ENCODE results near the gene TRMT11. TPM values are rescaled to one million over a fixed set of nuclear protein-coding genes. Genes with fewer than 3 reads are reported as not detected.

The TRMT11 gene
- total and polyA plus RNA-seq, 9 donors: 10.7 to 29.9 (median 23.9) TPM

DNA sequence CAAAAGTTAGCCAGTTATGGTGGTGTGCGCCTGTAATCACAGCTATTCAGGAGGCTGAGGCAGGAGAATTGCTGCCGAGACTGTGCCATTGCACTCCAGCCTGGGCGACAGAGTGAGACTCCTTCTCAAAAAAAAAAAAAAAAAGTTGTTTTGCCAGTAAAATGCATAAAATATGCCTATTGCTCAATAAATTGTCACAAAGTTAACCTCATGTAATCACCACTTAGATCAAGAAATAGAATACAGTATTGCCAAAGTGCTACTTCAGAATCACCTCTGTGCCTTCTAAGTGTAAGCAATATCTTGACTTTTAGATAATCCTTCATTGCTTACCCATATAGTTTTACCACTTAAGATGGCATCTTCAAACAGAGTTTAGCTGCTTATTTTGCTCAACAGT, 80.7 kb downstream of the TRMT11 start:
- H3K4me1 ChIP-seq (ENCODE audit: insufficient read depth): peaks cover 1% of the 10 kb centered on the region
- TF ChIP-seq EP300 (IDR thresholded peaks at IDR 0.05) (no peak), CTCF (IDR thresholded peaks at IDR 0.05) (no peak)
- H3K9me3 ChIP-seq: no peaks in the 10 kb centered on the region
- no peaks in the 10 kb centered on the region for H3K27me3 ChIP-seq
- no peak for DNase-seq
- WGBS, 3 donors: 88 to 97% (median 96%) methylated on average over 3 of the region's 3 CpGs
- intact Hi-C loops (cut with DNase I): no loop called here
- no peaks in the 10 kb centered on the region for H3K36me3 ChIP-seq
- no peak overlapping the region for H3K4me3 ChIP-seq
- no peak overlapping the region for H3K27ac ChIP-seq

DNA sequence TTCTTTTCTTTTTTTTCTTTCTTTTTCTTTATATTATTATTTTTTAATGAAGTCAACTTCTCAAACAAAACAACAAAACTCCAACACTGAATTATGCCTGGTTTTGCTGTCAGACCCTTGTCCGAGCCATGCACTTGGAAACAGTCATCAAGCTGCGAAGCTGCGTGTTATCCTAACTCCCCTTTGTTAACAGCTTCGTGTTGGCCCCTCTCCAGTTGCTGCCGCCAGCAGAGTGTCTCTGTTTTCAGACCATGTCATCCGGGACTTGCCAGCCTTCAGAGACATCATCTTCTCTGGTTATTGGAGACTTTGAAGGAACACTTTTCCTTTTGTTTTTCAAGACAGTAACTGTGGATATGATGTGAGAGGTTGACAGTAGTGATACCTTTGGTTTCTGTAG, 83.1 kb downstream of the TRMT11 start:
- 65 to 85% (median 82%) methylated on average over 6 of the region's 6 CpGs for WGBS, 3 donors
- Histone ChIP-seq H3K4me3 (no peak overlapping the region), H3K36me3 (no peaks in the 10 kb centered on the region), H3K27ac (no peak overlapping the region), H3K9me3 (no peaks in the 10 kb centered on the region), H3K4me1 (ENCODE audit: insufficient read depth) (no peaks in the 10 kb centered on the region), H3K27me3 (no peaks in the 10 kb centered on the region)
- intact Hi-C loops (cut with DNase I): no loop called here
- TF ChIP-seq EP300 (IDR thresholded peaks at IDR 0.05) (no peak), CTCF (IDR thresholded peaks at IDR 0.05) (no peak), POLR2A (IDR thresholded peaks at IDR 0.05) (no peak)
- DNase-seq: no peak

DNA sequence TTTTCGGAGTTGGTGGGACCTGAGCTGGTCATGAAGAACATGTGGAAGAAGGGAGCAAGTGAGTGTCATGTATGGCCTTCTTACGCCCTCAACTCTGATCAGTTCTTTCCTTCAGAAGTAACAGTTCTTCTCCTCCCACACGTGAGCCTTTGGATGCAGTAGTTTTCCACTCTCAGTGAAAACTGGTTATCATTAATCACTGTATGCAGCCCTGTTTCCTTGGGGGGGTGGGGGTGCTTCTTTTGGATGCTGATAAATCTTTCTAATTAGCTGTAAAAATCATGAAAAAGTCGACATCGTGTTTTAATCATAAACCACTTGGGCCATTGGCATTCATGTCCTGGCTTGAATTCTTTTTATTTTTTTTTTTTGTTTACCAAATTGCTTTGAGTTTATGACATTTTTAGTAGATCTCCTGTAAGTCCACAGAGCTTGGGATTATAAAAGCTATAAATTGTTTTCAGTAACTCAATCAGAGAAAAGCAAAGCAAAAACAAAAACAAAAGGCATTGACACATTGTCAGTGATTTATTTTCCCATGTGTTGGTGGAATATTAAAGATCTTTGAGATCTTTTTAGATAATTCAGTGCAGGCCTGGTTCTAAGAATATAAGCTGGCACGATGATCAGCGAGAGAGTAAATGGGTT, 84.8 kb downstream of the TRMT11 start:
- no peak for DNase-seq
- H3K4me3 ChIP-seq: no peak overlapping the region
- H3K27ac ChIP-seq: no peak overlapping the region
- no peaks in the 10 kb centered on the region for H3K4me1 ChIP-seq (ENCODE audit: insufficient read depth)
- no peaks in the 10 kb centered on the region for H3K27me3 ChIP-seq
- intact Hi-C loops (cut with DNase I): no loop called here
- 53 to 67% (median 66%) methylated on average over 7 of the region's 7 CpGs for whole genome bisulfite sequencing, 3 donors
- H3K9me3 ChIP-seq: no peaks in the 10 kb centered on the region
- TF ChIP-seq EP300 (IDR thresholded peaks at IDR 0.05) (no peak), POLR2A (IDR thresholded peaks at IDR 0.05) (no peak), CTCF (IDR thresholded peaks at IDR 0.05) (no peak)
- H3K36me3 ChIP-seq: no peaks in the 10 kb centered on the region

DNA sequence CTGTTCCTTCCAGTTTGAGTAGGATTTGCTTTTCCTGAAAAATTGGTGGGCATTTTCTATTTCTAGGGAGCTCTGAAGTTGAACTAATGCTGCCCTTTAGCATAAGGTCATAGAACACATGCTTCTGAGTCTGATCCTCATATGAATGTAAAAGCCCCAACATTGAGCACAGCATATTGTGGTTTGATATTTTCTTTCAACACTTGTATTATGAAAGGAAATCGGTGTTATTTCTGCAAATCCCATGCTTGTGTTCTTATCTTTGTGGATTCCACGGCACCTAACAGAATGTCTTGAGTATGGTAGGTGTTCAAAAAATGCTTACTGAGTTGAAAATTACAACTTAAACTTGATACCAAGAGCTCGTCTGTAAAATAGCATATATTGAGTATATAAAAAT, 85.8 kb downstream of the TRMT11 start:
- intact Hi-C loops (cut with DNase I): no loop called here
- 74 to 77% (median 75%) methylated on average over 3 of the region's 3 CpGs for WGBS, 3 donors
- Histone ChIP-seq H3K36me3 (no peaks in the 10 kb centered on the region), H3K27ac (no peak overlapping the region), H3K27me3 (no peaks in the 10 kb centered on the region), H3K9me3 (no peaks in the 10 kb centered on the region), H3K4me3 (no peak overlapping the region), H3K4me1 (ENCODE audit: insufficient read depth) (no peaks in the 10 kb centered on the region)
- no peak for DNase-seq
- TF ChIP-seq POLR2A (IDR thresholded peaks at IDR 0.05) (no peak), EP300 (IDR thresholded peaks at IDR 0.05) (no peak), CTCF (IDR thresholded peaks at IDR 0.05) (no peak)

Measured in ovary (tissue), 9 donors.